H1 (cell line): ENCODE measurements around the gene RHOBTB1. TPM values are rescaled to one million over a fixed set of nuclear protein-coding genes. Genes with fewer than 3 reads are reported as not detected.

Experiments used
- CHD7 ChIP-seq: fragments of 300-600 bp; sonication (generic); IDR thresholded peaks from 2 replicates; pipeline ENCODE4 v1.7.1; 2012; ENCODE audit warnings: low read length, moderate library complexity, mild to moderate bottlenecking, inconsistent platforms; ENCODE audit not compliant: insufficient replicate concordance
- CREB1 ChIP-seq: IDR thresholded peaks from 2 replicates; pipeline ENCODE4 v1.6.1; 2012; ENCODE audit warnings: inconsistent platforms
- SIRT6 ChIP-seq: IDR thresholded peaks from one replicate; pipeline ENCODE4 v1.7.1; 2012; ENCODE audit warnings: low read length, inconsistent platforms
- polyA plus RNA-seq, 7 experiments: library from polyadenylated mRNA; depleted of rRNA in 3 of 7; stranded (reverse) in 5 of 7; unstranded in 2 of 7; fragments of >200 nt in 5 of 7; fragments of 200-250 nt in 2 of 7; gene quantifications; 1 replicate in 5 of 7; 2 replicates in 1 of 7; 4 replicates in 1 of 7; pipeline versions ENCODE4 v1.2.1 to v1.2.3, GENCODE V29; 2011 to 2013; ENCODE audit warnings: missing spikeins in 2 of 7, mixed read lengths in 2 of 7
- total RNA-seq: library from RNA; stranded (reverse); fragmentation: NEBNext Ultra II Directional; extraction: Animal tissue kit (Norgen Biotek cat#: 25700); gene quantifications from 2 replicates; pipeline ENCODE4 v1.2.1, GENCODE V29; 2021

The RHOBTB1 gene
- total and polyA plus RNA-seq, 2 of the 8 experiments (the other 6 are each of a cell fraction or from before 2014, with no cell fraction given) = 6.1 to 7.4 TPM

GRCh38 chr10:60869652-60870415 is 74.2 kb downstream of the RHOBTB1 start (continued):
- TF ChIP-seq CHD7 (no peak), CREB1 (no peak), SIRT6 (no peak)
- TF ChIP-seq, all 59 proteins: peak for 0
